Hepatocyte (in vitro differentiated cells): ENCODE measurements around the gene SLC38A2.

Experiments used
- CTCF ChIP-seq: fragments of 200-600 bp; sonication (generic); IDR thresholded peaks from 2 replicates; pipeline ENCODE4 v1.5.1; 2016; ENCODE audit warnings: antibody characterized with exemption, mild to moderate bottlenecking; ENCODE audit not compliant: poor library complexity
- EZH2 ChIP-seq: fragments of 200-600 bp; sonication (generic); IDR thresholded peaks from 2 replicates; pipeline ENCODE4 v1.6.1; 2016; ENCODE audit warnings: antibody characterized with exemption, mild to moderate bottlenecking, borderline replicate concordance
- EZH2phosphoT487 ChIP-seq: fragments of 200-600 bp; sonication (generic); IDR thresholded peaks from one replicate; pipeline ENCODE4 v1.6.1; 2018; ENCODE audit warnings: antibody characterized with exemption, mild to moderate bottlenecking, low read depth, moderate library complexity; ENCODE audit not compliant: unreplicated experiment, severe bottlenecking

- TF ChIP-seq CTCF (peak; percentile 11), EZH2 (no peak), EZH2phosphoT487 (no peak)
These were observed 1.5 kb downstream of the SLC38A2 start for GRCh38 chr12:46370792-46371717.
